Measurements from ENCODE around the gene ZNF766. TPM values are rescaled to one million over a fixed set of nuclear protein-coding genes. Genes with fewer than 3 reads are reported as not detected.
"Not testable (repeated sequence)": the region's sequence is repeated elsewhere in the genome, so short reads cannot be mapped to it uniquely, and the experiment has no call there.

ZNF766 gene
- total RNA-seq, 1 donor from 2014 or later, result 5.6 TPM

DNA sequence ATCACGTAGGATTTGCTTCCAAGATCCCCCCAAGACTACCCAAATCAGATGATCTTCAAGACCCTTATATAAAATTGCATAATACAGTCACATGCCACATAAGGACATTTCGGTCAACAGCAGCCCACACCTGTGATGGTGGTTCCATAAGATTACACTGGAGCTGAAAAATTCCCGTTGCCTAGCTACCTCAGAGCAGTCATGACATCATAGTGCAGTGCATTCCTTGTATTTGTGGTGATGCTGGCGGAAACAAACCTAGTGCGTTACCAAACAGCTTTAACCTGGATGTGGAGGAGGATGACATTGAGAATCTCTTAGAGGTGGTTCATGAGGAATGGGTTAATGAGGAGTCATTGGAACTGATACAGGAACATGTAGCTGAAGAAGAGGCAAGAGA is 4.8 kb downstream of the ZNF766 start:
- no peak for DNase-seq (ENCODE audit: extremely low spot score in 2 of 2)
- Histone ChIP-seq H3K27me3 (no peaks in the 10 kb centered on the region), H3K4me3 (no peak overlapping the region), H3K36me3 (no peaks in the 10 kb centered on the region), H3K4me1 (peaks cover 18% of the 10 kb centered on the region), H3K27ac (no peak overlapping the region), H3K9me3 (no peaks in the 10 kb centered on the region)
- TF ChIP-seq POLR2A (IDR thresholded peaks at IDR 0.05) (no peak), CTCF (IDR thresholded peaks at IDR 0.05) (no peak), POLR2AphosphoS5 (IDR thresholded peaks at IDR 0.05; ENCODE audit: insufficient read depth in 1 of 2, low read depth in 1 of 2) (no peak)
- intact Hi-C loops (cut with DNase I), result no loop called here

GRCh38 chr19:52275988-52276387 is 6.6 kb downstream of the ZNF766 start:
- H3K4me3 ChIP-seq, result no peak overlapping the region
- peaks cover 10% of the 10 kb centered on the region for H3K4me1 ChIP-seq
- H3K27ac ChIP-seq, result no peak overlapping the region
- no peaks in the 10 kb centered on the region for H3K36me3 ChIP-seq
- TF ChIP-seq CTCF (IDR thresholded peaks at IDR 0.05), result no peak
- intact Hi-C loops (cut with DNase I), result no loop called here
- no peaks in the 10 kb centered on the region for H3K9me3 ChIP-seq
- no peak for DNase-seq (ENCODE audit: extremely low spot score in 2 of 2)
- H3K27me3 ChIP-seq, result no peaks in the 10 kb centered on the region

DNA sequence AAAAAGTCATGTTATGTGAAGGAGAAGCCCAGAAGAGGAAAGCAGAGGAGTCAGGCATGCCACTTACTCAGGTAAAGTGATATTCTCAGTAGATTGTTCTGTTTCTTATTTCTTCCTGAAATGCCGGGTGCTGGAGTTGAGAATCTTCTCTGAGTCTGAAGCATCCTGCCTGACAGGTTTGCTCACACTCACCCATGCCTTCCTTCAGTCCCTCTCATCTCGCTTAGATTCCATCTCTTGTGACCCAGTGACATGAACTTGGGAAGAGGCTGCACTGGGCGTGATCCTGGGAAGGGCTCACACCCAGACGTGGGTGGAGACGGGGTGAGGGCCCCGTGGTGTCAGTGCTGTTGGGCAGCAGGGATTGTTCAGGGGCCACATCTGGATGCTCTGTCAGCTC is 8.1 kb downstream of the ZNF766 start:
- DNase-seq (ENCODE audit: extremely low spot score in 2 of 2), result no peak
- Histone ChIP-seq H3K4me3 (no peak overlapping the region), H3K27ac (no peak overlapping the region), H3K27me3 (no peaks in the 10 kb centered on the region), H3K36me3 (peaks cover 0 to 1% of the 10 kb centered on the region in 2 donors), H3K4me1 (no peaks in the 10 kb centered on the region), H3K9me3 (no peaks in the 10 kb centered on the region)
- no peak for TF ChIP-seq CTCF (IDR thresholded peaks at IDR 0.05)
- intact Hi-C loops (cut with DNase I), result no loop called here

GRCh38 chr19:52286256-52286655 is 16.9 kb downstream of the ZNF766 start:
- TF ChIP-seq POLR2A (IDR thresholded peaks at IDR 0.05), result no peak
- Histone ChIP-seq H3K4me1 (no peaks in the 10 kb centered on the region), H3K27ac (no peak overlapping the region), H3K27me3 (no peaks in the 10 kb centered on the region), H3K9me3 (no peaks in the 10 kb centered on the region), H3K4me3 (no peak overlapping the region), H3K36me3 (peaks cover 0 to 73% of the 10 kb centered on the region in 2 donors)
- intact Hi-C loops (cut with DNase I), result no loop called here
- no peak for DNase-seq (ENCODE audit: extremely low spot score in 2 of 2)

DNA sequence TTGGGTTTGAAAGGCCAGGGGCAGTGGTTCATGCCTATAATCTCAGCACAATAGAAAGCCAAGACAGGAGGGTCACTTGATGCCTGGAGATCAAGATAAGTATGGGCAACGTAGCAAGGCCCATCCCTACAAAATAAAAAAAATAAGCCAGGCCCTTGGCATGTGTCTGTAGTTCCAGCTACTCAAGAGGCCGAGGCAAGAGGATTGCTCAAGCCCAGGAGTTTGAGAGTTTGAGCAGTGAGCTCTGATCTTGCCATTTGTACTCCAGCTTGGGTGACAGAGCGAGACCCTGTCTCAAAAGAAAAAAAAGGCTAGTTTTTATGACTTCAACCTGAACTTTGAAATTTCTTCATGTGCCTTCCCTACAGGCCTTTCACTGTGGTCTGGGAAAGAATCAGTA is 22.4 kb downstream of the ZNF766 start:
- no peak overlapping the region for H3K27ac ChIP-seq
- no peak for DNase-seq (ENCODE audit: extremely low spot score in 2 of 2)
- H3K36me3 ChIP-seq, result peaks cover 0 to 40% of the 10 kb centered on the region in 2 donors
- TF ChIP-seq CTCF (IDR thresholded peaks at IDR 0.05), result no peak
- TF ChIP-seq POLR2A (IDR thresholded peaks at IDR 0.05), result no peak
- no peak for TF ChIP-seq POLR2AphosphoS5 (IDR thresholded peaks at IDR 0.05; ENCODE audit: insufficient read depth in 1 of 2, low read depth in 1 of 2)
- H3K4me3 ChIP-seq, result no peak overlapping the region
- H3K27me3 ChIP-seq, result no peaks in the 10 kb centered on the region
- H3K4me1 ChIP-seq, result peaks cover 7% of the 10 kb centered on the region
- intact Hi-C loops (cut with DNase I), result no loop called here
- no peaks in the 10 kb centered on the region for H3K9me3 ChIP-seq

DNA sequence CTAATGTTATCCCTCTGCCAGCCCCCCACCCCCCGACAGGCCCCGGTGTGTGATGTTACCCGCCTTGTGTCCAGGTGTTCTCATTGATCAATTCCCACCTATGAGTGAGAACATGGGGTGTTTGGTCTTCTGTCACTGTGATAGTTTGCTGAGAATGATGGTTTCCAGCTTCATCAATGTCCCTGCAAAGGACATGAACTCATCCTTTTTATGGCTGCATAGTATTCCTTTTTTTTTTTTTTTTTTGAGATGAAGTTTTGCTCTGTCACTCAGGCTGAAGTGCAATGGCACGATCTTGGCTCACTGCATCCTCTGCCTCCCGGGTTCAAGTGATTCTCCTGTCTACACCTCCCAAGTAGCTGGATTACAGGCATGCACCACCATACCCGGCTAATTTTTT is 23.6 kb downstream of the ZNF766 start:
- not testable (repeated sequence) for H3K27ac ChIP-seq

More for the DNA sequence above, 23.6 kb downstream of the ZNF766 start:
- H3K4me3 ChIP-seq; DNase-seq (ENCODE audit: extremely low spot score in 2 of 2); H3K27me3 ChIP-seq; H3K9me3 ChIP-seq; intact Hi-C loops (cut with DNase I): not testable (repeated sequence)
- peaks cover 11% of the 10 kb centered on the region for H3K4me1 ChIP-seq
- H3K36me3 ChIP-seq, result peaks cover 0 to 40% of the 10 kb centered on the region in 2 donors

All from vagina (tissue), 2 donors.